Measurements from ENCODE around the gene KAT2B. TPM values are rescaled to one million over a fixed set of nuclear protein-coding genes. Genes with fewer than 3 reads are reported as not detected.

The KAT2B gene
- total and polyA plus RNA-seq, 12 donors: 11.4 to 104 (median 85.2) TPM

- Histone ChIP-seq H3K9me3 (no peaks in the 10 kb centered on the region), H3K36me3 (peaks cover 0 to 33% (median 3%) of the 10 kb centered on the region in 9 donors), H3K27me3 (no peaks in the 10 kb centered on the region), H3K4me1 (peaks cover 0 to 22% (median 0%) of the 10 kb centered on the region in 9 donors), H3K4me3 (no peak overlapping the region), H3K27ac (peak overlapping the region in 1 of 10 donors; percentile 41)
- DNase-seq: no peak
- WGBS, 2 donors: 69 to 81% methylated on average over 5 of the region's 5 CpGs
- peak in 1 of 8 donors; percentile 11 for ATAC-seq
- intact Hi-C loops (cut with DNase I): loop anchor here in 1 of 10 donors (10.0 kb wide), 2 partner anchors 69 to 219 kb away; no protein-coding TSS in a partner anchor
- no peak for TF ChIP-seq CTCF (IDR thresholded peaks at IDR 0.05)
These were observed 64.0 kb downstream of the KAT2B start for GRCh38 chr3:20104167-20104661.

- peak overlapping the region in 1 of 10 donors; percentile 38 for H3K27ac ChIP-seq
- peaks cover 0 to 26% (median 0%) of the 10 kb centered on the region in 9 donors for H3K36me3 ChIP-seq
- no peaks in the 10 kb centered on the region for H3K27me3 ChIP-seq
- 75 to 92% methylated on average over 7 of the region's 7 CpGs for WGBS, 2 donors
- H3K4me3 ChIP-seq: no peak overlapping the region
- DNase-seq: no peak
- ATAC-seq: no peak
- H3K4me1 ChIP-seq: peaks cover 0 to 22% (median 0%) of the 10 kb centered on the region in 9 donors
- intact Hi-C loops (cut with DNase I): loop anchor here in 1 of 10 donors (10.0 kb wide), 2 partner anchors 71 to 221 kb away; no protein-coding TSS in a partner anchor
- no peaks in the 10 kb centered on the region for H3K9me3 ChIP-seq
- TF ChIP-seq CTCF (IDR thresholded peaks at IDR 0.05): no peak
These were observed 65.5 kb downstream of the KAT2B start for GRCh38 chr3:20105513-20106280.

GRCh38 chr3:20107722-20108121 lies 67.5 kb downstream of the KAT2B start:
- 95 to 96% methylated on average over 5 of the region's 5 CpGs for WGBS, 2 donors

More at GRCh38 chr3:20107722-20108121, 67.5 kb downstream of the KAT2B start:
- no peak for ATAC-seq
- no peak for DNase-seq
- Histone ChIP-seq H3K9me3 (no peaks in the 10 kb centered on the region), H3K36me3 (peaks cover 0 to 30% (median 13%) of the 10 kb centered on the region in 9 donors), H3K4me3 (no peak overlapping the region), H3K4me1 (peaks cover 0 to 22% (median 0%) of the 10 kb centered on the region in 9 donors), H3K27ac (no peak overlapping the region), H3K27me3 (no peaks in the 10 kb centered on the region)
- TF ChIP-seq CTCF (IDR thresholded peaks at IDR 0.05): no peak
- intact Hi-C loops (cut with DNase I): loop anchor here in 1 of 10 donors (10.0 kb wide), 2 partner anchors 73 to 223 kb away; no protein-coding TSS in a partner anchor
